Naive B cell (primary cell): ENCODE results near the gene LRP1-AS. TPM values are rescaled to one million over a fixed set of nuclear protein-coding genes. Genes with fewer than 3 reads are reported as not detected.

Experiments
- ATAC-seq, 2 donors: fragments of 150-1000 bp; cut with Tn5 transposase; 2 replicates each; pipeline ENCODE4 v1.10.0; 2021; ENCODE audit warnings: low read depth in 2 of 2, mild to moderate bottlenecking in 2 of 2, moderate library complexity in 2 of 2
- DNase-seq: peaks from one replicate; pipeline ENCODE4 v3.0.0; 2022
- H3K27ac Mint-ChIP-seq, 6 donors: one replicate each; pipeline ENCODE4 v1.8.0; 2020 to 2022; ENCODE audit warnings: mild to moderate bottlenecking in 6 of 6, mixed read lengths in 6 of 6, moderate library complexity in 5 of 6, inconsistent platforms in 2 of 6
- H3K27me3 Mint-ChIP-seq, 3 donors: one replicate each; pipeline ENCODE4 v1.8.0; 2021 to 2022; ENCODE audit warnings: mixed read lengths in 3 of 3, mild to moderate bottlenecking in 1 of 3
- H3K36me3 Mint-ChIP-seq, 2 donors: one replicate each; pipeline ENCODE4 v1.8.0; 2020 to 2022; ENCODE audit warnings: mixed read lengths in 2 of 2, inconsistent platforms in 1 of 2, mild to moderate bottlenecking in 1 of 2
- H3K4me1 Mint-ChIP-seq, 3 donors: one replicate each; pipeline ENCODE4 v1.8.0; 2020 to 2022; ENCODE audit warnings: mixed read lengths in 3 of 3, inconsistent platforms in 1 of 3, mild to moderate bottlenecking in 1 of 3, moderate library complexity in 1 of 3
- H3K4me3 Mint-ChIP-seq, 8 donors: one replicate each; pipeline ENCODE4 v1.8.0; 2020 to 2022; ENCODE audit warnings: mild to moderate bottlenecking in 8 of 8, mixed read lengths in 8 of 8, moderate library complexity in 8 of 8, inconsistent platforms in 2 of 8
- H3K9me3 Mint-ChIP-seq, 7 donors: one replicate each; pipeline ENCODE4 v1.8.0; 2020 to 2022; ENCODE audit warnings: mixed read lengths in 7 of 7, mild to moderate bottlenecking in 5 of 7, inconsistent platforms in 2 of 7, moderate library complexity in 1 of 7
- polyA plus RNA-seq, 6 donors: library from polyadenylated mRNA; unstranded; fragments of 300-500 nt; fragmentation: Illumina TruSeq; gene quantifications; one replicate each; pipeline ENCODE4 v1.2.3, GENCODE V29; 2021; ENCODE audit warnings: low read depth in 6 of 6

Gene LRP1-AS
- polyA plus RNA-seq, 6 donors from 2014 or later, result not detected

- H3K27me3 Mint-ChIP-seq, result peaks cover 0 to 22% (median 16%) of the 10 kb centered on the region in 3 donors
- no peak overlapping the region for H3K4me3 Mint-ChIP-seq
- H3K27ac Mint-ChIP-seq, result no peak overlapping the region
- no peaks in the 10 kb centered on the region for H3K9me3 Mint-ChIP-seq
- DNase-seq (no peak), ATAC-seq (no peak)
- H3K36me3 Mint-ChIP-seq, result no peaks in the 10 kb centered on the region
- H3K4me1 Mint-ChIP-seq, result no peaks in the 10 kb centered on the region
Observed at GRCh38 chr12:57138526-57139272, 8.7 kb downstream of the LRP1-AS start.

- Mint-ChIP-seq H3K27me3 (peaks cover 10 to 45% (median 44%) of the 10 kb centered on the region in 3 donors), H3K4me1 (peaks cover 0 to 3% (median 0%) of the 10 kb centered on the region in 3 donors), H3K27ac (no peak overlapping the region), H3K9me3 (no peaks in the 10 kb centered on the region), H3K4me3 (no peak overlapping the region), H3K36me3 (no peaks in the 10 kb centered on the region)
- ATAC-seq (no peak), DNase-seq (no peak)
Observed at GRCh38 chr12:57135527-57136326, 11.7 kb downstream of the LRP1-AS start.

- Mint-ChIP-seq H3K9me3 (no peaks in the 10 kb centered on the region), H3K4me3 (peak overlapping the region in 2 of 8 donors; percentile 9 to 14), H3K36me3 (no peaks in the 10 kb centered on the region), H3K4me1 (peaks cover 0 to 3% (median under 1%) of the 10 kb centered on the region in 3 donors), H3K27ac (no peak overlapping the region), H3K27me3 (peaks cover 16 to 52% (median 47%) of the 10 kb centered on the region in 3 donors)
- ATAC-seq (no peak), DNase-seq (no peak)
Observed at GRCh38 chr12:57134949-57135348, 12.5 kb downstream of the LRP1-AS start.

GRCh38 chr12:57133916-57134315, 13.5 kb downstream of the LRP1-AS start:
- Mint-ChIP-seq H3K9me3 (no peaks in the 10 kb centered on the region), H3K4me3 (peak overlapping the region in 1 of 8 donors; percentile 42), H3K27ac (no peak overlapping the region), H3K4me1 (peaks cover 0 to 6% (median 3%) of the 10 kb centered on the region in 3 donors), H3K27me3 (peaks cover 20 to 49% (median 47%) of the 10 kb centered on the region in 3 donors), H3K36me3 (no peaks in the 10 kb centered on the region)
- ATAC-seq, result no peak
- no peak for DNase-seq

DNA sequence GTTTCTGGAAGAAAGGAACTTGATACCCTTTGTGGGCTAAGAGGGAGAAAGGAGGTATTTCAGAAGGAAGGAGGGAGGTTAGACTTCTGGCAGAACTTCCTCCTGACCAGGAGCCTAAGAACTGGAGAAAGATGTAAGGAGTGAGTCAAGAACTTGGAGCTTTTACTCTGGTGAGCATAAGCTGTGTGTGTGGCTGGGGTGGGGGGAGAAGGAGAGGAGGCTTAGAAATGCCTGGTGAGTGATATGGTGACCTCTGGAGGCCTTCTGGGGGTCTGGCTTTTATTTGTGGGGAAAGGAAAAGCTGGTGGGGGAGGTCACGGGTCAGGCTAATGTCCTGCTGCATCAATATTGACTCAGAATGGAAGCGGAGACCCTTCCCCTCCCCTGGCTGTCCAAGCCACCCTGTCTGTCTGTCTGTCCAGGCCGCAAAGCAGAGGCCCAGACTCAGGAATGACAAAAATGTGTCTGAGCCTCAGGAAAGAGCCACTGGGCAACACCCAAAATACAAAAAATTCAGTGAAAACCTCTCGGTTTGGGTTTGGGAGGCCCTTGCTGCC, 14.3 kb downstream of the LRP1-AS start:
- Mint-ChIP-seq H3K4me3 (no peak overlapping the region), H3K27ac (peak overlapping the region in 1 of 6 donors; percentile 47), H3K36me3 (no peaks in the 10 kb centered on the region), H3K9me3 (no peaks in the 10 kb centered on the region), H3K4me1 (peaks cover 0 to 6% (median 3%) of the 10 kb centered on the region in 3 donors), H3K27me3 (peaks cover 20 to 49% (median 42%) of the 10 kb centered on the region in 3 donors)
- ATAC-seq (no peak), DNase-seq (no peak)

- Mint-ChIP-seq H3K36me3 (no peaks in the 10 kb centered on the region), H3K4me1 (peaks cover 2 to 9% (median 8%) of the 10 kb centered on the region in 3 donors), H3K27me3 (peaks cover 20 to 49% (median 42%) of the 10 kb centered on the region in 3 donors), H3K9me3 (no peaks in the 10 kb centered on the region), H3K27ac (peak overlapping the region in 2 of 6 donors; percentile 3 to 17), H3K4me3 (peak overlapping the region in 1 of 8 donors; percentile 23)
- DNase-seq, result no peak
- no peak for ATAC-seq
Observed at GRCh38 chr12:57131896-57132744, 15.3 kb downstream of the LRP1-AS start.

- Mint-ChIP-seq H3K9me3 (no peaks in the 10 kb centered on the region), H3K4me3 (peak overlapping the region in 2 of 8 donors; percentile 72 to 84), H3K27me3 (peaks cover 20 to 49% (median 42%) of the 10 kb centered on the region in 3 donors), H3K27ac (peak overlapping the region in 1 of 6 donors; percentile 32), H3K36me3 (no peaks in the 10 kb centered on the region), H3K4me1 (peaks cover 6 to 13% (median 12%) of the 10 kb centered on the region in 3 donors)
- ATAC-seq, result peak; percentile 27 to 40
- DNase-seq, result no peak
Observed at GRCh38 chr12:57130941-57131340, 16.5 kb downstream of the LRP1-AS start.

DNA sequence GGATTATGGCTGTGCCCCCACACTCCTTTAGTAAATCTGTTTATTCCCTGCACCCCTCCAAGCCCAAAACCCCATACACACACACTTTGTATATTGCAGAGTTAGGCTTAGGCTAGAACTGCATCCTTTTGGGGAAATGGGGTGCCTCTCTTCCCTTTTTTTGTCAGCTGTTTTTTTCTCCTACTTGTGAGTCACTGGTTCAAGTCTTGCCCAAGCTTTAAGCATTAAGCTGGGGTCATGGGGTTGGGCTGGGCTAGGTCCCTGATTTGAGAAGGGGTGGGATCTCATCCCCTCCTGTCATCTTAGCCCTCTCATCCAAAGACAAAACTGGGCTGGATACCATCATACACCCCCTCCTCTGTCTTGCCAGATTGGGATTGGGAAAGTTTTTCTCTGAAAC, 17.5 kb downstream of the LRP1-AS start:
- peaks cover 6 to 13% (median 12%) of the 10 kb centered on the region in 3 donors for H3K4me1 Mint-ChIP-seq
- ATAC-seq (no peak), DNase-seq (no peak)
- no peaks in the 10 kb centered on the region for H3K36me3 Mint-ChIP-seq
- H3K27ac Mint-ChIP-seq, result peak overlapping the region in 1 of 6 donors; percentile 16
- peaks cover 20 to 49% (median 47%) of the 10 kb centered on the region in 3 donors for H3K27me3 Mint-ChIP-seq
- no peaks in the 10 kb centered on the region for H3K9me3 Mint-ChIP-seq
- peak overlapping the region; percentile 56 to 89 (median 72) for H3K4me3 Mint-ChIP-seq

DNA sequence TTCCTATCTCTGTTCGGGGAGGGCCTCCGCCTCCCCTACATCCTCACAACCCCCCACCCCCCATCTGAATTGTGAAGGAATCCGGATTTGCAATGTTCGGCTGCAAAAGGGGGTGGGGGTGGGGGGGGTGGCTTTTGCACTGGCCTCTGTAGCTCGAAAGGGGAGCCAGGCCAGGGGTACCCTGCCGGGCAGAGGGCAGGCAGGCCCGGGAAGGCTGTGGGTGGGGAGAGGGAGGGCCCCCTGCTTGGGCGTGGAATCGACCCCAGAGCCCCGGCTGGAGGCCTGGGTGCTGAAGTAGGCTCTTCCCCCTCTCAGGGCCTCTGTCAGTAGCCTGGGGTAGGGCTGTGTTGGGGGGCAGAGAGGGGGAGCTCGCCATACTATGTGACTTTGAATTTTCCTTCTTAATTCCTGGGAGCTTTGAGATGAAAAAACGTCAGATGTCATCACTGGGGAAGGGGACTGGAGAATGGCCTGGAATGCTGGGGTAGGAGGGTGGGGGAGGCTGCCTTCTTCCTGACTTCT, 18.0 kb downstream of the LRP1-AS start:
- DNase-seq, result no peak
- Mint-ChIP-seq H3K27ac (peak overlapping the region in 1 of 6 donors; percentile 16), H3K4me1 (peaks cover 8 to 13% (median 13%) of the 10 kb centered on the region in 3 donors), H3K36me3 (peaks cover 0 to 2% of the 10 kb centered on the region in 2 donors), H3K4me3 (peak overlapping the region; percentile 47 to 90 (median 82)), H3K27me3 (peaks cover 20 to 47% (median 46%) of the 10 kb centered on the region in 3 donors), H3K9me3 (no peaks in the 10 kb centered on the region)
- no peak for ATAC-seq

- DNase-seq, result no peak
- Mint-ChIP-seq H3K27ac (peak overlapping the region in 1 of 6 donors; percentile 39), H3K27me3 (peaks cover 20 to 47% (median 44%) of the 10 kb centered on the region in 3 donors), H3K9me3 (peaks cover 0 to 1% (median 0%) of the 10 kb centered on the region in 7 donors), H3K4me3 (peak overlapping the region; percentile 66 to 94 (median 90)), H3K4me1 (peaks cover 12 to 17% (median 16%) of the 10 kb centered on the region in 3 donors), H3K36me3 (peaks cover 0 to 9% of the 10 kb centered on the region in 2 donors)
- ATAC-seq, result no peak
Observed at GRCh38 chr12:57128519-57129247, 18.7 kb downstream of the LRP1-AS start.

DNA sequence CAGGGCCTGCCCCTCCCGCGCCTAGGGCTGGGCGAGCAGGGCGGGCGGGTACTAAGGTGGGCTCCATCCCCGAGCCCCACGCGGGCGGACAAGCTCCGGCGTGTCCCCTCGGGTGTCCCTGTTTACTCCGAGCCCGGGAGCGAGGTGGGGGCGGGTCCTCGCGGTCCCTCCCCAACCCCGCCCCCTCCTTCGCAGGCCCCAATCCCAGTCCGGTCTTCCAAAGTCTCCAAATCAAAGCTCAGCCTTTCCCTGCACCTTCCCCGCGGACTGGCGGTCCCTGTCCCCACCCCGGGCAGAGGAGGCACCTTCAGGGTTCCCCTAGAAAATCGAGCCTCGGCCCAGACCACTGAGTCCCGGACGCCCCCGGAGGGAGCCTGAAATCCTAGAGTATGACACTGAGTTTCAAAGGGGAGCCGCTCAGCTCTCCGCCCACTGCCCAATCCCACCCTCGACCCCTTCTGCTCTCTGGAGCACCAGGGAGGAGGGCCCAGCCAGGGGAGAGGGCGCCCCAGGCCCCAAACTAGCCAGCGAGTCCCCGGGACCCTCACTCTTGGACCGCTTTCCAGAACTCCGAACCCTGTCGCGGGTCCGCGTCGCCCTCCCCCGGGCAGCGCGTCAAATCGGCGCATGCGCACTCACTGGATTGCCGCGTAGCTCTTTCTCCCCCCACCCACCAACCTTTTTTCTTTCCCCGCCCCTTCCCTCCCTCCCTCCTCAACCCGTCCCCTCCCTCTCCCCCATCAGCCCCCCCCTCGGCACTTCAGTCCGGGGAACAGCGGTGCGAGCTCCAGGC, 19.5 kb downstream of the LRP1-AS start, which contains the start of gene LRP1:
Gene LRP1 (plus strand): TSS at position 758 of the 793 bp plus-strand sequence. CDS start 482 bp downstream, outside the sequence.
- Mint-ChIP-seq H3K4me3 (peak within 1 kb of the TSS; percentile 89 to 94 (median 90)), H3K9me3 (peaks cover 0 to 2% (median 0%) of the 10 kb centered on the region in 7 donors), H3K4me1 (peaks cover 12 to 17% (median 16%) of the 10 kb centered on the region in 3 donors), H3K27me3 (peaks cover 20 to 43% (median 38%) of the 10 kb centered on the region in 3 donors), H3K36me3 (peaks cover 0 to 9% of the 10 kb centered on the region in 2 donors), H3K27ac (peak within 1 kb of the TSS in 2 of 6 donors; percentile 39 to 61)
- DNase-seq, result peak; percentile 57
- peak; percentile 43 to 48 for ATAC-seq
